HL-60 (cell line): ENCODE measurements around the gene MTX3.

Experiments
- DNase-seq, 2 experiments: peaks; one replicate each; pipeline ENCODE4 v3.0.0-alpha.2; 2010 to 2020; ENCODE audit warnings: low read depth in 1 of 2, low spot score in 1 of 2
- H3K27ac ChIP-seq: fragments of 250-450 bp; sonication (Bioruptor Pico); replicated peaks from 2 replicates; pipeline ENCODE4 v1.5.1; 2020; ENCODE audit warnings: mild to moderate bottlenecking, moderate library complexity
- H3K27me3 ChIP-seq: fragments of 250-450 bp; sonication (Bioruptor Pico); 2 replicates; pipeline ENCODE4 v1.5.1; 2021; ENCODE audit warnings: mild to moderate bottlenecking, moderate library complexity; ENCODE audit not compliant: insufficient read depth, poor library complexity, severe bottlenecking
- H3K4me3 ChIP-seq: replicated peaks from 2 replicates; pipeline ENCODE4 v1.5.1; 2011; ENCODE audit warnings: mild to moderate bottlenecking, control low read depth, low read length; ENCODE audit not compliant: insufficient read depth
- CTCF ChIP-seq: IDR thresholded peaks from one replicate; pipeline ENCODE4 v1.5.1; 2011; ENCODE audit warnings: low read length, control low read depth, inconsistent platforms; ENCODE audit not compliant: insufficient read depth
- GABPA ChIP-seq: IDR thresholded peaks from 2 replicates; pipeline ENCODE4 v1.6.1; 2012; ENCODE audit warnings: low read depth
- POLR2AphosphoS5 ChIP-seq: IDR thresholded peaks from 2 replicates; pipeline ENCODE4 v1.6.1; 2012; ENCODE audit warnings: low read depth
- REST ChIP-seq: IDR thresholded peaks from 2 replicates; pipeline ENCODE4 v1.6.1; 2012; ENCODE audit warnings: low read depth; ENCODE audit not compliant: insufficient replicate concordance
- SPI1 ChIP-seq: IDR thresholded peaks from 2 replicates; pipeline ENCODE4 v1.6.1; 2012; ENCODE audit warnings: low read depth, mild to moderate bottlenecking, borderline replicate concordance

MTX3 gene

GRCh38 chr5:79929095-79929494 is 62.0 kb downstream of the MTX3 start:
- Histone ChIP-seq H3K27me3 (no peaks in the 10 kb centered on the region), H3K4me3 (no peak overlapping the region), H3K27ac (no peak overlapping the region)
- DNase-seq: no peak
- TF ChIP-seq GABPA: no peak
- no peak for TF ChIP-seq CTCF
- TF ChIP-seq REST: no peak
- TF ChIP-seq POLR2AphosphoS5: no peak
- no peak for TF ChIP-seq SPI1
